ENCODE results near the gene GBP3. TPM values are rescaled to one million over a fixed set of nuclear protein-coding genes. Genes with fewer than 3 reads are reported as not detected.
A peak's percentile ranks its signal among the peaks of the same experiment; 100 is the strongest.

Gene GBP3, protein sequence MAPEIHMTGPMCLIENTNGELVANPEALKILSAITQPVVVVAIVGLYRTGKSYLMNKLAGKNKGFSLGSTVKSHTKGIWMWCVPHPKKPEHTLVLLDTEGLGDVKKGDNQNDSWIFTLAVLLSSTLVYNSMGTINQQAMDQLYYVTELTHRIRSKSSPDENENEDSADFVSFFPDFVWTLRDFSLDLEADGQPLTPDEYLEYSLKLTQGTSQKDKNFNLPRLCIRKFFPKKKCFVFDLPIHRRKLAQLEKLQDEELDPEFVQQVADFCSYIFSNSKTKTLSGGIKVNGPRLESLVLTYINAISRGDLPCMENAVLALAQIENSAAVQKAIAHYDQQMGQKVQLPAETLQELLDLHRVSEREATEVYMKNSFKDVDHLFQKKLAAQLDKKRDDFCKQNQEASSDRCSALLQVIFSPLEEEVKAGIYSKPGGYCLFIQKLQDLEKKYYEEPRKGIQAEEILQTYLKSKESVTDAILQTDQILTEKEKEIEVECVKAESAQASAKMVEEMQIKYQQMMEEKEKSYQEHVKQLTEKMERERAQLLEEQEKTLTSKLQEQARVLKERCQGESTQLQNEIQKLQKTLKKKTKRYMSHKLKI
- 19.3 and 19.7 TPM in 2 replicates for total RNA-seq (2012; rRNA removed)

GRCh38 chr1:89022167-89022959 lies at the start of gene GBP3:
GBP3 (minus strand) TSS chr1:89022866; CDS start chr1:89020721, 2,145 bp downstream.
- Histone ChIP-seq H3K36me3 (ENCODE audit: insufficient read depth, low read length) (peaks cover 16% of the 10 kb centered on the region), H3K9ac (ENCODE audit: low read depth, low read length) (peak within 1 kb of the TSS; percentile 88)

GRCh38 chr1:89070509-89070908 lies 47.8 kb upstream of the GBP3 start:
- Histone ChIP-seq H3K4me3 (ENCODE audit: low read length) (peak overlapping the region; percentile 61), H3K9ac (ENCODE audit: low read depth, low read length) (peak overlapping the region; percentile 72), H3K4me1 (ENCODE audit: control insufficient read depth, insufficient read depth, low read length) (peaks cover 15% of the 10 kb centered on the region), H3K9me3 (replicated peaks; ENCODE audit: low read length) (no peaks in the 10 kb centered on the region), H3K27me3 (ENCODE audit: control insufficient read depth, insufficient read depth, low read length) (no peaks in the 10 kb centered on the region), H3K4me2 (ENCODE audit: low read length) (peak overlapping the region; percentile 77), H3K36me3 (ENCODE audit: insufficient read depth, low read length) (no peaks in the 10 kb centered on the region)

More at GRCh38 chr1:89022167-89022959, at the start of gene GBP3:
- Histone ChIP-seq H3K4me3 (ENCODE audit: low read length) (peak within 1 kb of the TSS; percentile 84), H3K9me3 (replicated peaks; ENCODE audit: low read length) (no peaks in the 10 kb centered on the region), H3K4me2 (ENCODE audit: low read length) (peak within 1 kb of the TSS; percentile 96), H3K27me3 (ENCODE audit: control insufficient read depth, insufficient read depth, low read length) (no peaks in the 10 kb centered on the region), H3K4me1 (ENCODE audit: control insufficient read depth, insufficient read depth, low read length) (peaks cover 14% of the 10 kb centered on the region)

GRCh38 chr1:89069951-89070350 lies 47.3 kb upstream of the GBP3 start:
- Histone ChIP-seq H3K9me3 (replicated peaks; ENCODE audit: low read length) (no peaks in the 10 kb centered on the region), H3K4me2 (ENCODE audit: low read length) (peak overlapping the region; percentile 77), H3K4me3 (ENCODE audit: low read length) (peak overlapping the region; percentile 61), H3K4me1 (ENCODE audit: control insufficient read depth, insufficient read depth, low read length) (peaks cover 17% of the 10 kb centered on the region), H3K9ac (ENCODE audit: low read depth, low read length) (peak overlapping the region; percentile 72), H3K36me3 (ENCODE audit: insufficient read depth, low read length) (no peaks in the 10 kb centered on the region), H3K27me3 (ENCODE audit: control insufficient read depth, insufficient read depth, low read length) (no peaks in the 10 kb centered on the region)

- Histone ChIP-seq H3K4me3 (ENCODE audit: low read length) (no peak overlapping the region), H3K4me2 (ENCODE audit: low read length) (no peak overlapping the region), H3K4me1 (ENCODE audit: control insufficient read depth, insufficient read depth, low read length) (peaks cover 25% of the 10 kb centered on the region), H3K9ac (ENCODE audit: low read depth, low read length) (no peak overlapping the region), H3K27me3 (ENCODE audit: control insufficient read depth, insufficient read depth, low read length) (no peaks in the 10 kb centered on the region), H3K9me3 (replicated peaks; ENCODE audit: low read length) (no peaks in the 10 kb centered on the region), H3K36me3 (ENCODE audit: insufficient read depth, low read length) (no peaks in the 10 kb centered on the region)
Observed at GRCh38 chr1:89068291-89068690, 45.6 kb upstream of the GBP3 start.

DNA sequence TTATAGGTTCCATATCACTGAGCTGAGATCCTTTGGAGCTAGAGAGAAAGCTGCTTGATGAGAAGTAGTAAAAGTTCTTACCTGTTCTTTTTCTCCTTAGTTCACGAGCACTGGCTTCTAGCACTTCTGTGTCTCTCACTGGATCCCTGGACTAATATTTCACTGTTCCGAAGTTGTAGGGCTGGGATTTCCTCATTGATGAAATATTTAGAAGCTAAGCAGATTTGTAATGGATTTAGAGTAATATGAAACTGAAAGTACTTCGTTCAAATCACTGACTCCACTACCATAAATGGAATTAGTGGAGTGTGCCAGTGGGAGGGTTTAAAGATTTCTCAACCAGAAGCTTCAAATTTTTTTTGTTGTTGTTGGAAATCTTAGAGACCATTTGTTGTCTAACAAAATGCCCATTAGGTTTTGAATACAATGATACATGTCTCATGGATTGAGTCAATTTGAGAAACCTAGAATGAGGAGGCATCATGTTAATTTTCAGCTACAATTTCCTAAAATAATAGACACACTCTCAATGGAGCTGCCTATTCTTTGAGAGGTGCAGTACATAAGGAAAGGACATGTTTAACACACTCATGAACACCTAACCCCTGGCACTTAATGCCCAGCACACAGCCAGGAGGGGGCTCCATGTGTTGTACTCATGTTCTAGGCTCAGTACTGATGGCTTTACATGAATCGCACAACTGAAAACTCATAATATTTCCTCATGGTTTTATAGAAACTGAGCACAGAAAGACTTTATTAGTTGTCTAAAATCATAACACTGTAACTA lies 42.6 kb upstream of the GBP3 start, which contains the start of gene GBP1:
TSS of gene GBP1 (minus strand) at position 130 of the 790 bp plus-strand sequence. CDS start 1,974 bp downstream, outside the sequence.
- peak within 1 kb of the TSS; percentile 66 for H3K4me3 ChIP-seq (ENCODE audit: low read length)
- peaks cover 21% of the 10 kb centered on the region for H3K4me1 ChIP-seq (ENCODE audit: control insufficient read depth, insufficient read depth, low read length)
- H3K9ac ChIP-seq (ENCODE audit: low read depth, low read length) = peak within 1 kb of the TSS; percentile 73
- H3K9me3 ChIP-seq (replicated peaks; ENCODE audit: low read length) = no peaks in the 10 kb centered on the region
- H3K4me2 ChIP-seq (ENCODE audit: low read length) = peak within 1 kb of the TSS; percentile 89
- no peaks in the 10 kb centered on the region for H3K27me3 ChIP-seq (ENCODE audit: control insufficient read depth, insufficient read depth, low read length)
- H3K36me3 ChIP-seq (ENCODE audit: insufficient read depth, low read length) = no peaks in the 10 kb centered on the region

DNA sequence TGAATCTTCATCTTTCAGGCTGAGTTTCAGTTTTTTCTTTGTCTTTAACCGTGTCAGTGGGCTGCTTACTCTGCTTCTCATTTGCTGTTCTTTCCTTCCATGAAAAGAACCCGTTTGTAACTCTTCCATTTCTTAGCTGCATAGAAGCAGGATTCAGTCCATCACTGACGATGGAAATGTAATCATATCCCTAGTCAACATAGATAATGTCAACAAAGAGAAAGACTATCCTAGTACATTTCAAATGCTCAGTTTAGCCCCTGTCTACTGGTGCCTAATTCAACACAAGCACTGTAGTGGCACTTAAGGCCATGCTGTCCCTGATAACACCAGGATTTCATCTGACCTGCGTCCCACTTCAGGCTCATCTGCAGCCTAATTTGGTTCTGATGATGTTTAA lies 42.0 kb upstream of the GBP3 start:
- peaks cover 19% of the 10 kb centered on the region for H3K4me1 ChIP-seq (ENCODE audit: control insufficient read depth, insufficient read depth, low read length)
- peak overlapping the region; percentile 66 for H3K4me3 ChIP-seq (ENCODE audit: low read length)
- H3K27me3 ChIP-seq (ENCODE audit: control insufficient read depth, insufficient read depth, low read length) = no peaks in the 10 kb centered on the region
- no peaks in the 10 kb centered on the region for H3K36me3 ChIP-seq (ENCODE audit: insufficient read depth, low read length)
- H3K9me3 ChIP-seq (replicated peaks; ENCODE audit: low read length) = no peaks in the 10 kb centered on the region
- H3K9ac ChIP-seq (ENCODE audit: low read depth, low read length) = peak overlapping the region; percentile 73
- peak overlapping the region; percentile 89 for H3K4me2 ChIP-seq (ENCODE audit: low read length)

DNA sequence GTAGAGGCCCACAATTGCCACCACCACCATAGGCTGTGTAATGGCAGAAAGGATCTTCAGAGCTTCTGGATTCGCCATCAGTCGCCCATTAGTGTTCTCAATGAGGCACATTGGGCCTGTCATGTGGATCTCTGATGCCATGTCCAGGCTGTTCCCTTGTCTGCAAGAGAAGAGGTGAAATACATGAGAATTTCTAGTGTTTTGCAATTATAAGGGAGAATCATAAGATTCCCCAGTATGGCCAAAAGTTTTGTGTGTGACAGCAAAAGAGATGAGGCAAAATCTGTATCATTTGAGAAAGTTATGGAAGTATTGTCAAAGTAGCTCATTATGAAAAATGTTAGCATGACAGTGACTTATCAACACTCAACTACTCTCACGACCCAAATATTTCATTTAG lies 40.4 kb upstream of the GBP3 start:
- Histone ChIP-seq H3K9ac (ENCODE audit: low read depth, low read length) (no peak overlapping the region), H3K36me3 (ENCODE audit: insufficient read depth, low read length) (peaks cover 11% of the 10 kb centered on the region), H3K4me2 (ENCODE audit: low read length) (peak overlapping the region; percentile 89), H3K4me3 (ENCODE audit: low read length) (no peak overlapping the region), H3K27me3 (ENCODE audit: control insufficient read depth, insufficient read depth, low read length) (no peaks in the 10 kb centered on the region), H3K4me1 (ENCODE audit: control insufficient read depth, insufficient read depth, low read length) (peaks cover 15% of the 10 kb centered on the region), H3K9me3 (replicated peaks; ENCODE audit: low read length) (no peaks in the 10 kb centered on the region)

DNA sequence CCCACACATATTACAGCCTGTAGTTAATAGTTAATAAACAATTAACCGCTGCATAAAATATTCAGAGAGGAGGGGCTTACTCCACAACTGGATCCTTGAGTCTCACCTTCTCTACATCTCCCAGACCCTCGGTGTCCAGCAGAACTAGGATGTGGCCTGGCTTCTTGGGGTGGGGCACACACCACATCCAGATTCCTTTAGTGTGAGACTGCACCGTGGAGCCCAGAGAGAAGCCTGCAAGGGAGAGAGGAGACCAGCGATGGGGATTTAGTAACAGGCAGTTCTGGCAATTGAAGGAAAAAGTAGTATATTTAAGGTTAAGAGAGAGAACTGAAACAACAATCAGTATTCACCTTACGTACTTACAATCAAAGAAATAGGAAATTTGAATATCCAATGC lies 37.4 kb upstream of the GBP3 start:
- H3K36me3 ChIP-seq (ENCODE audit: insufficient read depth, low read length) = peaks cover 26% of the 10 kb centered on the region
- H3K4me2 ChIP-seq (ENCODE audit: low read length) = no peak overlapping the region
- no peaks in the 10 kb centered on the region for H3K27me3 ChIP-seq (ENCODE audit: control insufficient read depth, insufficient read depth, low read length)
- H3K4me3 ChIP-seq (ENCODE audit: low read length) = no peak overlapping the region
- H3K9me3 ChIP-seq (replicated peaks; ENCODE audit: low read length) = no peaks in the 10 kb centered on the region
- H3K9ac ChIP-seq (ENCODE audit: low read depth, low read length) = no peak overlapping the region
- H3K4me1 ChIP-seq (ENCODE audit: control insufficient read depth, insufficient read depth, low read length) = peaks cover 8% of the 10 kb centered on the region

DNA sequence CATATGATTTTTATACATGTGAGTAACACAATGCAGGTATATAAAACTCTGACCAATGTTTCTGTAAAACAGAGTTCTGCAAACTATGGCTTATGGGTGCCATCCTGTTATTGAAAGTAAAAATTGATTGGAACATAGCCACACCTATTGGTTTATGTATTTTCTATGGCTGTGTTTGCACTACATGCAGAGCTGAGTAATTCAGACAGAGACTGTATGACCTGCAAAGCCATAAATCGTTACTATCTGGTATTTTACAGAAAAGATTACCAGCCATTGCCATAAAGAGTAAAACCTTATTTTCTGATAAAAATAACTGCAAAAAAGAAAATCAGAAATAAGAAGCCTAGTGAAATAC lies 29.3 kb upstream of the GBP3 start:
- Histone ChIP-seq H3K27me3 (ENCODE audit: control insufficient read depth, insufficient read depth, low read length) (no peaks in the 10 kb centered on the region), H3K36me3 (ENCODE audit: insufficient read depth, low read length) (peaks cover 18% of the 10 kb centered on the region), H3K4me3 (ENCODE audit: low read length) (no peak overlapping the region), H3K4me2 (ENCODE audit: low read length) (no peak overlapping the region), H3K9me3 (replicated peaks; ENCODE audit: low read length) (no peaks in the 10 kb centered on the region), H3K9ac (ENCODE audit: low read depth, low read length) (no peak overlapping the region), H3K4me1 (ENCODE audit: control insufficient read depth, insufficient read depth, low read length) (no peaks in the 10 kb centered on the region)

GRCh38 chr1:89051300-89051954 lies 28.8 kb upstream of the GBP3 start:
- H3K36me3 ChIP-seq (ENCODE audit: insufficient read depth, low read length) = peaks cover 17% of the 10 kb centered on the region
- H3K4me3 ChIP-seq (ENCODE audit: low read length) = no peak overlapping the region
- H3K4me2 ChIP-seq (ENCODE audit: low read length) = no peak overlapping the region

More at GRCh38 chr1:89051300-89051954, 28.8 kb upstream of the GBP3 start:
- Histone ChIP-seq H3K27me3 (ENCODE audit: control insufficient read depth, insufficient read depth, low read length) (no peaks in the 10 kb centered on the region), H3K4me1 (ENCODE audit: control insufficient read depth, insufficient read depth, low read length) (no peaks in the 10 kb centered on the region), H3K9me3 (replicated peaks; ENCODE audit: low read length) (no peaks in the 10 kb centered on the region), H3K9ac (ENCODE audit: low read depth, low read length) (no peak overlapping the region)

Data from skeletal muscle satellite cell (primary cell).